Testis (tissue), 2 donors: ENCODE data around the gene GRAMD1A.

Source experiments
- POLR2A ChIP-seq: fragments of 450-650 bp; IDR thresholded peaks from one replicate; pipeline ENCODE4 v1.6.1; 2017; ENCODE audit warnings: antibody characterized with exemption, mild to moderate bottlenecking, moderate library complexity
- TF ChIP-seq, protein P1 (sequence below), 3 experiments: fragments of 450-650 bp in 2 of 3; fragments of 200-600 bp in 1 of 3; sonication (generic) in 1 of 3; IDR thresholded peaks; one replicate each; pipeline ENCODE4 v1.5.1; 2016 to 2019; ENCODE audit warnings: antibody characterized with exemption in 3 of 3, mild to moderate bottlenecking in 2 of 3, moderate library complexity in 1 of 3

DNA sequence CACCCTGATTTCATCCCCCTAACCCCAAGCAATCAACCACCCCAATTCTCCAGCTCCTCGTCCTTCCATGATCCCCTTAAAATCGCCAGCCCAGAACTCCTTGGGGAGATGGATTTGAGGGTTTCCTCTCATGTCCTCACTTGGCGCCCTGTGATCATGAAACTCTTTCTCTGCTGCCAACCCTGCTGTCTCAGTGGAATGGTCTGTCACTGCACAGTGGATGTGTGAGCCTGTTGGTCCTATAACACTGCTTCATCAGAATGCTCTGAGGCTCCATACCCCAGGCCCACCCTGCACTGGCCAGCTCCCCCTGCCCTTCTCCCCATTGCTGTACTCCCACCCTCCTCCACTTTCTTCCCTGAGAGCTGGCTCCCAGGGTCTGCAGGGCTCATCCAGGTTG is 23.5 kb upstream of the GRAMD1A start:
- TF ChIP-seq, protein P1, sequence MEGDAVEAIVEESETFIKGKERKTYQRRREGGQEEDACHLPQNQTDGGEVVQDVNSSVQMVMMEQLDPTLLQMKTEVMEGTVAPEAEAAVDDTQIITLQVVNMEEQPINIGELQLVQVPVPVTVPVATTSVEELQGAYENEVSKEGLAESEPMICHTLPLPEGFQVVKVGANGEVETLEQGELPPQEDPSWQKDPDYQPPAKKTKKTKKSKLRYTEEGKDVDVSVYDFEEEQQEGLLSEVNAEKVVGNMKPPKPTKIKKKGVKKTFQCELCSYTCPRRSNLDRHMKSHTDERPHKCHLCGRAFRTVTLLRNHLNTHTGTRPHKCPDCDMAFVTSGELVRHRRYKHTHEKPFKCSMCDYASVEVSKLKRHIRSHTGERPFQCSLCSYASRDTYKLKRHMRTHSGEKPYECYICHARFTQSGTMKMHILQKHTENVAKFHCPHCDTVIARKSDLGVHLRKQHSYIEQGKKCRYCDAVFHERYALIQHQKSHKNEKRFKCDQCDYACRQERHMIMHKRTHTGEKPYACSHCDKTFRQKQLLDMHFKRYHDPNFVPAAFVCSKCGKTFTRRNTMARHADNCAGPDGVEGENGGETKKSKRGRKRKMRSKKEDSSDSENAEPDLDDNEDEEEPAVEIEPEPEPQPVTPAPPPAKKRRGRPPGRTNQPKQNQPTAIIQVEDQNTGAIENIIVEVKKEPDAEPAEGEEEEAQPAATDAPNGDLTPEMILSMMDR (IDR thresholded peaks at IDR 0.05), result no peak
- no peak for TF ChIP-seq POLR2A
